Nephron (organoid): ENCODE data around the gene NOS3.

Source experiments
- H3K27ac Mint-ChIP-seq, 3 experiments: 2 replicates each; pipeline ENCODE4 v1.8.0; 2020; ENCODE audit warnings: mixed read lengths in 3 of 3, mild to moderate bottlenecking in 2 of 3, moderate library complexity in 1 of 3
- H3K27me3 Mint-ChIP-seq: 2 replicates; pipeline ENCODE4 v1.8.0; 2021; ENCODE audit warnings: low read depth, mild to moderate bottlenecking, moderate library complexity, mixed read lengths
- H3K36me3 Mint-ChIP-seq: 2 replicates; pipeline ENCODE4 v1.8.0; 2020; ENCODE audit warnings: low read depth, mixed read lengths
- H3K4me1 Mint-ChIP-seq: 2 replicates; pipeline ENCODE4 v1.8.0; 2020; ENCODE audit warnings: mixed read lengths
- H3K4me3 Mint-ChIP-seq, 3 experiments: 2 replicates each; pipeline ENCODE4 v1.8.0; 2020; ENCODE audit warnings: mild to moderate bottlenecking in 3 of 3, mixed read lengths in 3 of 3, moderate library complexity in 2 of 3
- H3K9me3 Mint-ChIP-seq: 2 replicates; pipeline ENCODE4 v1.8.0; 2020; ENCODE audit warnings: mixed read lengths
- TF ChIP-seq, protein P1 (sequence below), 3 experiments: fragments of 200-600 bp; sonication (generic); IDR thresholded peaks; one replicate each; pipeline ENCODE4 v1.5.0; 2021; ENCODE audit warnings: antibody characterized with exemption in 3 of 3; ENCODE audit not compliant: unreplicated experiment in 3 of 3

Gene NOS3

DNA sequence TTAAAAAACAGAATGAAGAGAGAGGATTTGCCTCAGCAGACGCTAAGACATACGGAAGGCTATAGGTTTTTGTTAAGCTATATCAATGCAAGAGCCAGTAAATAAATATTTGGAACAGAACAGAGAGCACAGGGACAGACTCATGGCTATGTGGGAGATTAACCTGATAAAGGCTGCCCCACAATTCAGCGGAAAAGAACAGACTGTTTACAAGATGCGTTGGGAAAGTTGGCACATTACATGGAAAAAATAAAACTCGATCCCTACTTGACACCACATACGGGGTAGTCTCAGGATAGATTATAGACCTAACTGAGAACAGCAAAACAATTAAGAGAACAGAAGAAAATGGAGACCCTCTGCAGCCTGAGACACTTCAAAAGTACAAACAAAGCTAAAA, 23.5 kb upstream of the NOS3 start:
- no peaks in the 10 kb centered on the region for H3K9me3 Mint-ChIP-seq
- H3K27ac Mint-ChIP-seq = peak overlapping the region in 2 of 3 experiments; percentile 29 to 30
- peaks cover 10% of the 10 kb centered on the region for H3K27me3 Mint-ChIP-seq
- H3K4me3 Mint-ChIP-seq = no peak overlapping the region
- TF ChIP-seq, protein P1, sequence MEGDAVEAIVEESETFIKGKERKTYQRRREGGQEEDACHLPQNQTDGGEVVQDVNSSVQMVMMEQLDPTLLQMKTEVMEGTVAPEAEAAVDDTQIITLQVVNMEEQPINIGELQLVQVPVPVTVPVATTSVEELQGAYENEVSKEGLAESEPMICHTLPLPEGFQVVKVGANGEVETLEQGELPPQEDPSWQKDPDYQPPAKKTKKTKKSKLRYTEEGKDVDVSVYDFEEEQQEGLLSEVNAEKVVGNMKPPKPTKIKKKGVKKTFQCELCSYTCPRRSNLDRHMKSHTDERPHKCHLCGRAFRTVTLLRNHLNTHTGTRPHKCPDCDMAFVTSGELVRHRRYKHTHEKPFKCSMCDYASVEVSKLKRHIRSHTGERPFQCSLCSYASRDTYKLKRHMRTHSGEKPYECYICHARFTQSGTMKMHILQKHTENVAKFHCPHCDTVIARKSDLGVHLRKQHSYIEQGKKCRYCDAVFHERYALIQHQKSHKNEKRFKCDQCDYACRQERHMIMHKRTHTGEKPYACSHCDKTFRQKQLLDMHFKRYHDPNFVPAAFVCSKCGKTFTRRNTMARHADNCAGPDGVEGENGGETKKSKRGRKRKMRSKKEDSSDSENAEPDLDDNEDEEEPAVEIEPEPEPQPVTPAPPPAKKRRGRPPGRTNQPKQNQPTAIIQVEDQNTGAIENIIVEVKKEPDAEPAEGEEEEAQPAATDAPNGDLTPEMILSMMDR (IDR thresholded peaks at IDR 0.05; ENCODE audit: unreplicated experiment in 3 of 3) = no peak
- no peaks in the 10 kb centered on the region for H3K36me3 Mint-ChIP-seq
- H3K4me1 Mint-ChIP-seq = peaks cover 85% of the 10 kb centered on the region

GRCh38 chr7:150968056-150968733, 22.6 kb upstream of the NOS3 start:
- H3K27ac Mint-ChIP-seq = peak overlapping the region in 2 of 3 experiments; percentile 60 to 80
- H3K9me3 Mint-ChIP-seq = no peaks in the 10 kb centered on the region
- H3K27me3 Mint-ChIP-seq = peaks cover 10% of the 10 kb centered on the region
- peak overlapping the region in 2 of 3 experiments; percentile 34 to 39 for H3K4me3 Mint-ChIP-seq
- no peaks in the 10 kb centered on the region for H3K36me3 Mint-ChIP-seq
- H3K4me1 Mint-ChIP-seq = peaks cover 85% of the 10 kb centered on the region
- TF ChIP-seq, protein P1 (IDR thresholded peaks at IDR 0.05; ENCODE audit: unreplicated experiment in 3 of 3) = no peak

DNA sequence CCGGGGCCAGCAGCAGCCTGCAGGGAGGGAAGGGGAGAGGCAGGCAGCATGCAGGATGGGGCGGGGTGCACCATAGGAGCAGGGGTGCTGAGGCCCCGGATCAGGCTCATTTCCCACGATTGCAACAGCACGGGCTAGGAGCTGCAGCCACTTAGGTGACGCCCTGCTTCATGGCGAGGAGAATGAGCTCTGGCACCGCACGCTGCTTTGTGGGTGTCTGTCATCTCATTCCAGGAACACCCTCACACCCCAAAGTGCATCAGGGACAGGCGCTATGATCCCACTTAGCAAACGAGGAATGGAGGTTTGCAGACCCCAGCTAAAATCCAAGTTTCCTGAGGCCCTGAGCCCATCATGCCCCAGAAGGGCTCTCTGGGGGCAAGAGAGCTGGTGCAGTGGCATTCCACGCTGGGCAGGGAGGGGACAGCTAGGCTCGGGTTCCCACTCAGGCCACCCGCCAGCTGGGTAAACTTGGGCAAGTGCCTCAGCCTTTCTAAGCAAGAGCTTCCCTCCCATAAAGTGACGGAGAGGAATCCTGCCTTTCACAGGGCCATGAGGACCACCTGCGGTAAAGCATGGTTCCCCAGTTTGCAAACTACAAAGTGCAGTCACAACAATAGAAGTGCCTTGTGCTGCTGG, 22.0 kb upstream of the NOS3 start:
- H3K4me3 Mint-ChIP-seq = peak overlapping the region in 1 of 3 experiments; percentile 34

GRCh38 chr7:150969475-150969874, 21.3 kb upstream of the NOS3 start:
- H3K27me3 Mint-ChIP-seq = peaks cover 10% of the 10 kb centered on the region
- peak overlapping the region in 2 of 3 experiments; percentile 52 to 54 for H3K4me3 Mint-ChIP-seq

More for the DNA sequence above, 22.0 kb upstream of the NOS3 start:
- Mint-ChIP-seq H3K36me3 (no peaks in the 10 kb centered on the region), H3K27ac (peak overlapping the region in 2 of 3 experiments; percentile 79 to 80), H3K9me3 (no peaks in the 10 kb centered on the region), H3K4me1 (peaks cover 89% of the 10 kb centered on the region), H3K27me3 (peaks cover 10% of the 10 kb centered on the region)
- TF ChIP-seq, protein P1 (IDR thresholded peaks at IDR 0.05; ENCODE audit: unreplicated experiment in 3 of 3) = no peak

DNA sequence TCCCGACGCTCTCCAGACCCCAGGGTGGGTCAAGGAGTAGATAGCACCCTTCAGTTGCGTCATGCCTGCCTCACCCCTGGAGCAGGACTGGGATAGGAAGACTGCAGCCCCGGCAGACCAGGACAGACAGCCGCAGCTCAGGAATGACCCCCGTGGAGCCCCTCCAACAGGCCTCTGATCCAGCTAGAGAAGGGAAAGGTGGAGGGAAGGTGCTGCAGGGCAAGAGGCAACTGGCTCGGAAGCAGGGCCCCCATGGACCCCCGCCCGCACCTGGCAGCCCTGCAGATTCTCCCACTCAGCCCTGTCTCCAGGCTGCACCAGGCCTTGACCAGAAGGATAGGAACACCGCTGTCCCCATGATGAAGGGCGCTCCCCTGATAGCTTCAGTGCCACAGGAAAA, 20.4 kb upstream of the NOS3 start:
- peaks cover 83% of the 10 kb centered on the region for H3K4me1 Mint-ChIP-seq
- H3K9me3 Mint-ChIP-seq = no peaks in the 10 kb centered on the region
- peaks cover 6% of the 10 kb centered on the region for H3K27me3 Mint-ChIP-seq
- TF ChIP-seq, protein P1 (IDR thresholded peaks at IDR 0.05; ENCODE audit: unreplicated experiment in 3 of 3) = no peak
- peak overlapping the region; percentile 40 to 54 (median 46) for H3K4me3 Mint-ChIP-seq
- peak overlapping the region; percentile 79 to 98 (median 93) for H3K27ac Mint-ChIP-seq
- no peaks in the 10 kb centered on the region for H3K36me3 Mint-ChIP-seq

More at GRCh38 chr7:150969475-150969874, 21.3 kb upstream of the NOS3 start:
- Mint-ChIP-seq H3K36me3 (no peaks in the 10 kb centered on the region), H3K4me1 (peaks cover 88% of the 10 kb centered on the region), H3K27ac (peak overlapping the region; percentile 79 to 98 (median 93)), H3K9me3 (no peaks in the 10 kb centered on the region)
- TF ChIP-seq, protein P1 (IDR thresholded peaks at IDR 0.05; ENCODE audit: unreplicated experiment in 3 of 3) = no peak
